OCI-LY3 (cell line): Measurements from ENCODE around the gene FOXN4.

Experiments used
- CTCF ChIP-seq: fragments of 200-600, 300-600 bp; sonication (generic); IDR thresholded peaks from 2 replicates; pipeline ENCODE4 v1.5.1; 2014; ENCODE audit warnings: antibody characterized with exemption, low read length, low read depth
- EZH2phosphoT487 ChIP-seq: fragments of 200-600 bp; shearing (Covaris generic); IDR thresholded peaks from 2 replicates; pipeline ENCODE4 v1.6.1; 2018; ENCODE audit warnings: antibody characterized with exemption, mixed run types, low read depth

DNA sequence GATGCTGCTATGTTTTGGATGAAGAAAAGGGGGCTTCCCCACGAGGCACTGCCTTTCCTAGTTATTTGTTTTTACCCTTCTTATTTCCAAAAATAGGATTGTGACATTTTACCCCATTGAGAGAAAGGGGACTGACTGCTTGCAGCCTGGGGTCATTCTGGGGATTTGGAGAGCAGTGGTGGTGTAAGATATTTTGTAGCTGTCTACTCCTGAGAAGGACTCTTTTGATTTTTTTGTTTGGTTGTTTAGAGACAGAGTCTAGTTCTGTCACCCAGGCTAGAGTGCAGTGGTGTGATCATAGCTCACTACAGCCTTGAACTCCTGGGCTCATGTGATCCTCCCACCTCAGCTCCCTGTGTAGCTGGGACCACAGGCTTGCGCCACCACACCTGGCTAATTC is 78.9 kb downstream of the FOXN4 start:
- TF ChIP-seq CTCF (no peak), EZH2phosphoT487 (no peak)
